GM21717 (cell line): ENCODE data around the gene MFSD2B.

Source experiments
- ATAC-seq: cut with Tn5 transposase; IDR thresholded peaks from one replicate; pipeline ENCODE4 v1.9.1; 2021; ENCODE audit warnings: mild to moderate bottlenecking, moderate library complexity; ENCODE audit not compliant: unreplicated experiment

MFSD2B gene

DNA sequence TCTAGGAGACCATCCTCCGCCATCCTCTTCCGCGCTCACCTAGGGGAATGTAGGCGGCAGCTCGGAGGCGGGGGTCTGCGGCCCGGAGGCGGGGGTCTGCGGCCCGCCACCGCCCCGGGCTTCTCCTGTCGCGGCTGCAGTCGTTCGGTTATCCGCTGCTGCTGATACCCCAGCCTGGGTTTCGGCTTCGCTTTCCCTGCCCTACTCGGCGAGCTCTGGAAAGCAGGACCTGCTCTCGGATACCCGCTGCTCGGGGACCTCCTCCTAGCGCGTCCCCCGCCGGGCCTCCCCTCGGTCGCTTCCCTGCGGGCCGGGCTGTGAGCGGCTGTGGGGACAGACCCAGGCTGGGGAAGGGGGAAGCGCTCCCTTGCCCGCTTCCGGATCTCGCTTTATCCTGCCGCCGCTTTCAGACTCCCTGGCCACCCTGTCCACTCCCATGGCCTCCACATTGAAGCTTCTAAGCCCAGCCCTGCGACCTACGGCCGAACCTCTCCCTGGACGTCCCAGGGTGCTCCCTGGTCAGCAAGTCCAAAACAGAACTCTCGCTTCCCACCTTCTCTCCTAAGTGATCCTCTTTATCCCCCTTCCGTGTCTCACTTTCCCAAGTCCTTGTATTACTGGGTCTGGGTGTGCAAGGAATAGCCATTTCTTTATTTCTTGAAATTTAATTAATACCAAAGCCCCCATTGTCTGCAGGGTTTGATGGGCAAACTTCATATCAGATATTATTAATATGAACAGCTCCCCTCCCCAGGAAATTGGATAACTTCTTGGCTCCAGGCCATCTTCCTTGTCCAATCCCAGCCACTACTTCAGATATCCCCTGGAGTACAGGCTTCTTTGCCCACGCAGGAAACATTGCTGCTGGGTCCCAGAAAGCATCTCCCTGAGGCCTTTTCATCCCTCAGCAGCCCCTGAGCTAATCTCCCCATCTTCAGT is 40.4 kb downstream of the MFSD2B start:
- ATAC-seq, result no peak

DNA sequence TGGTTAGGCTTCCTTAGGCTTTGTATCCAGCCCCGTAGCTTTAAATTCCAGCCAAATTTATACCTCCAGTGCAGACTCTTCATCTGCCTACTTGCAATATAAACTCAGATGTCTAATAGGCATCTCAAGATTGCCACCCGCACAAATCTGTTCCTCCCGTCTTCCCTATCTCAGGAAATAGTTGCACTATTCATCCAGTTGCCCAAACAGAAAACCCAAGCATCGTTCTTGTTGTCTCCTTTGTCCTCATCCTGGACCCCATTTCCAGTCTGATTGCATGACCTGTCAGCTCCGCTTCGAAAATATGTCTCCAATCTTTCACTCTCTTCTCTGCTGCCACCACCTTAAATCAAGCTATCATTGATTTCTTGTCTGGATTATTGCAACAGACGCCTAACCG is 41.9 kb downstream of the MFSD2B start:
- no peak for ATAC-seq

DNA sequence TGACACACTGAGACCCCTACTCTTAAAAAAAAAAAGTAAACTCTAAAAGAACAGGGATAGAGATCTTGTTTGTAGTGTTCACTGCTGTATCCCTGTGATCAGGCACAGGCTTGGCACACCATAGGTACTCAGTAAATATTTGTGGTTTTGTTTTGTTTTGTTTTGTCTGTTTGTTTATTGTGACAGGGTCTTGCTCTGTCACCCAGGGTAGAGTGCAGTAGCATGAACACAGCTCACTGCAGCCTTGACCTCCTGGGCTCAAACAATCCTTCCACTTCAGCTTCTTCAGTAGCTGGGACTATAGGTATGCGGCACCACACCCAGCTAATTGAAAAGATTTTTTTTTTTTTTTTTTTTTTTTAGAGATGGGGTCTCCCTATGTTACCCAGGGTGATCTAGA is 43.1 kb downstream of the MFSD2B start:
- ATAC-seq, result no peak

DNA sequence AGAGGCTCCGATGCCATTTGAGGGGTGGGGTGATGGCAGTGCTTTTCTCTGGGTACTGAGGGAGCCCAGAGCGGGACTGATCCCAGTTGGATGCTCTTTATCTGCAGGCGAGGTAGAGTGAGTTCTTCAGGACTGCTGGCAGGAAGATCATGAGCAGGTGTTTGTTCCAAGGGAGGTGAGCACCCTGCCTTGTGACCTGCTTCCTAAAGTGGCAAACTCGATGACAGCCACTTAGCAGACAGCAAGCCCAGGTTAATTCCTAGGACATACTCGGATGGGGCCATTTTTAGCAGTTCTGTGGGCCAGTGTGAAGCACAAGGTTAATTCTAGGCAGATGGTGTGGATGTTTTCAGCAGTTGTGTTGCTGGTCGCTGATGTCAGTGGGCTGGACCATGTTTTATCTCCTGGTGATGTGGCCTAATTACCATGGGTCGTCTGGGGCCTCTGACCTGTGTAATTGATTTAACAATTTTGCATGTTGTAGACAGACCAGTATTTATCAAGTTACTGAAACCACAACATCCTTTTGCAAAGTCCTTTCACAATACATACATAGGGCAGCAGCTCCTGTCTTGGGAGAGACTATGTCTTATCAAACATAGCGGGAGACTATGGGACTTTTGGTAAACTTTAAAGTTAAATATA is 44.6 kb downstream of the MFSD2B start:
- ATAC-seq, result no peak

DNA sequence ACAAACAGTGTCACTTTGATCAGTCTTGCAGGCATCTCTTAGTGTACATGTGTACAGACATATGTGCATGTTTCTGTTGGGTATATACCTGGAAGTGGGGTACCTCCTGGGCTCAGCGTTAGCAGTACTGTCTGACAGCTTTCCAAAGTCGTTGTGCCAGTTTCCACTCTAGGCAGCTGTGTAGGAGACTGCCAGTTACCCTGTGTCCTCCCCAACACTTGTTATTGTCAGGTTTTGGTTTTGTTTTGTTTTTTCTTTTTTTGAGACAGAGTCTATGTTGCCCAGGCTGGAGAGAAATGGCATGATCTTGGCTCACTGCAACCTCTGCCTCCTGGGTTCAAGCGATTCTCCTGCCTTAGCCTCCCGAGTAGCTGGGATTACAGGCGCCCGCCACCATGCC is 45.9 kb downstream of the MFSD2B start:
- ATAC-seq, result no peak

DNA sequence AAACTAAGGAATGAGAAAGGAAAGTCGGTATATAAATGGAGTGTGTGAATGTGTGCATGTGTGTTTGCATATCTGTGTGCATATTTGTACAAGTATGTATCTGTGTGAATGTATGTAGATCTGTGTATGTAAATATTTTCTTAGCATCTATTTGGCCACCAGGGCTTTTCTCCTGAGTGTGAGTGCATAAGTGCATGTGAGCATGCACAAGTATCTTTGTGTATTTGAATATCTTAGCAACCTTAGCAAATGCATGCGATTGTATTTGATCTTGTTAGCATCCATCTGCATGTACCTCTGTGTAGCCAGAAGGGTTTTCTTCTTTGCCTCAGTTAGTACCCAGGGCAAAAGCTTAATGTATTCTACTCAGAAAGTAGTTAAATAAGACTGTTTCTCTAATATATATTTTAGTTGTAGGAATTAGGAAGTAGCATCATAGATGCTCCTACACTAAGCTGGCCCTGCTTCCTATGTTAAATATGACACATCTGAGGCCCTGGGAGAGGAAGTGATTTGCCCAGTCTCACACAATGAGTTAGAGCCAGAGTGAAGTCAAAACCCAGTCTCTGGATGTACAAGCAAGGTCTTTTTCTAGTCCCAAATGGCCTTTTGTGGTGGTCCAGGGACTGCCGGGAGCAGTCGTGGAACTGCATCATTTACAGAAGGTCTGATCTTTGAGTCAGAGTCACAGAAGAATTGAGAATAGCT is 48.8 kb downstream of the MFSD2B start:
- ATAC-seq, result no peak

DNA sequence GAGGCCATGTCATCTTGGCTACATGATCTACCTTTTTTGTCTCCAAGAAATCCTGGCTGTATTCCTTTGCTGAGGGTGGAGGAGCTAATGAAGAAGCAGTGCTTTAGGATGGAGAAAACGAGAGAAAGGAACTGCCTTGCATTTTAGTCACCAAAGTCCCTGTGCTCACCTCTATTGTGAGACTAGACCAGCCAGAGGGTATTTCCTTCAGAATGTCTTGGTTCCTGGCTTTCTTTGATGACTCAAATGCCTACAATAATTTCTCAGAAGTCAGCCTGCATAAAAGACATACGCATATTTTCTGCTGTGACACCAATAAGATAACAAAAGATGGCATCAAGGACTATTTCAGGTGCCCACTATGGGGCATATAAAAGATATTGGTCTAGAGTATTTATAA is 55.5 kb downstream of the MFSD2B start:
- ATAC-seq, result no peak

DNA sequence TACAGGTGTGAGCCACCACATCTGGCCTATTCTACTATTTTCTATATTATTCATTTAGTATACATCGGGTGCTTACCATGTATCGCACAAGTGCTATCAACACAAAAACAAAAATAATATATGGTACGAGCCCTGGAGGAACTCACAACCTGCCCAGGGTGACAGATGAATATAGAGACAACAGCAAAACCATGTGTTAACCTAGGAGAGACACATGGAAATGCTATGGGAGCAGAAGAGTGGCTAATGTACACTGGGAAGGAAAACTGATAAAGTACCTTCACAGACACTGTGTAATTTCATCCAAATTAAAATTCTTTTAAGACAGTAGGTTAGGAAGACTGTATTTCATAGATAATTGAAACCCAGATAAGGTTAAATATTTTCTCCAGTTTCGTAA is 62.4 kb downstream of the MFSD2B start:
- ATAC-seq, result no peak

DNA sequence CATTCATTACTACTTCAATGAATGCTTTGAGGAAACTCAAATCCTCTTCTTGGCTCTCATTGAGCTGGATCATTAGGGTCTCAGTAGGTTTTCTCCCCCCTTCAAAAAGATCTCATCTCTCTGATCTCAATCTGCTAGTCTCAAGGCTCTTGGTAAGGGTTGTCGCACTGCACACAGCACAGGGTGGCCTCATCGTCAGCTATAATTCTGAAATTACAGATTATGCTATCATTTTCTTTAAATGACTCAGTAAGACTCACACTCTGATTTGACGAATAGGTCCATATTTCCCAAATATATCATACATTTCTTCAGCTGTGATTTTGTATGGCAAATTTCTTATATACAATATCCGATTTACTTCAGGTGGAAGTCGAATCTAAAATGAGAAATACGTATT is 63.9 kb downstream of the MFSD2B start:
- no peak for ATAC-seq

DNA sequence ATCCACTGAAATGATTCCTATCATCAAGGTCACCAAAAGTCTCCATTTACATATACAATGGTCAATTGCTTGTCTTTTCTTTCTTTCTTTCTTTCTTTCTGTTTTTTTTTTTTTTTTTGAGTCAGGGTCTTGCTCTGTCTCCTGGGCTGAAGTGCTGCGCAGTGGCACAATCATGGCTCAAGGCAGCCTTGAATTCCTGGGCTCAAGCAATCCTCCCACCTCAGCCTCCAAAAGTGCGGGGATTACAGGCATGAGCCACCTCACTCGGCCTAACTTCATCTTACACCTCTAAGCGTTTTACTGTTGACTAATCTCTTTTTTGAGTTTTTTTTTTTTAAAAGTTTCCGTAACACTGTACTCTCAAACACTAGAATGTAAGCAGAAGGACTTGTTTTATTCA is 65.4 kb downstream of the MFSD2B start:
- no peak for ATAC-seq
